Colonic mucosa (tissue), 4 donors: Measurements from ENCODE around the gene KIAA1755. TPM values are rescaled to one million over a fixed set of nuclear protein-coding genes. Genes with fewer than 3 reads are reported as not detected.
A peak's percentile ranks its signal among the peaks of the same experiment; 100 is the strongest.

Experiments
- DNase-seq: peaks from one replicate; pipeline ENCODE4 v3.0.0-alpha.2; 2020
- H3K27ac ChIP-seq: fragments of 200-600 bp; one replicate; pipeline ENCODE4 v1.8.0; 2021
- H3K27me3 ChIP-seq: fragments of 200-600 bp; one replicate; pipeline ENCODE4 v1.8.0; 2021
- H3K36me3 ChIP-seq: fragments of 200-600 bp; one replicate; pipeline ENCODE4 v1.8.0; 2021
- H3K4me1 ChIP-seq: fragments of 200-600 bp; one replicate; pipeline ENCODE4 v1.8.0; 2021; ENCODE audit warnings: mild to moderate bottlenecking
- H3K4me3 ChIP-seq: fragments of 200-600 bp; one replicate; pipeline ENCODE4 v1.8.0; 2021
- H3K9ac ChIP-seq, 2 donors: one replicate each; pipeline ENCODE4 v1.7.0; 2013; ENCODE audit warnings: control low read depth in 2 of 2, low read depth in 2 of 2, low read length in 2 of 2
- H3K9me3 ChIP-seq: fragments of 200-600 bp; one replicate; pipeline ENCODE4 v1.8.0; 2021
- intact Hi-C: fragments of 100-400 bp; cut with DNase I; formaldehyde crosslinking; loops from one replicate; pipeline ENCODE4 v1.14.1; 2022
- total RNA-seq, 2 donors: library from RNA; stranded (reverse); fragmentation: NEBNext Ultra II Directional in 1 of 2; extraction: Animal tissue kit (Norgen Biotek cat#: 25700) in 1 of 2; gene quantifications; one replicate each; pipeline ENCODE4 v1.2.1, GENCODE V29; 2021
- TF ChIP-seq, protein P1 (sequence below): fragments of 200-600 bp; IDR thresholded peaks from one replicate; pipeline ENCODE4 v1.8.0; 2022; ENCODE audit warnings: antibody characterized with exemption, mild to moderate bottlenecking
- donor health status: healthy.
- donor health status: DM: no; HTN: no; CAD: no.
- donor health status: DM: no; HTN: no; CAD: no.

The KIAA1755 gene
- total RNA-seq, 2 donors from 2014 or later, result 0.40 to 3.9 TPM

GRCh38 chr20:38301309-38301708, 40.8 kb upstream of the KIAA1755 start:
- intact Hi-C loops, result no loop called here
- H3K4me1 ChIP-seq, result no peaks in the 10 kb centered on the region
- TF ChIP-seq, protein P1, sequence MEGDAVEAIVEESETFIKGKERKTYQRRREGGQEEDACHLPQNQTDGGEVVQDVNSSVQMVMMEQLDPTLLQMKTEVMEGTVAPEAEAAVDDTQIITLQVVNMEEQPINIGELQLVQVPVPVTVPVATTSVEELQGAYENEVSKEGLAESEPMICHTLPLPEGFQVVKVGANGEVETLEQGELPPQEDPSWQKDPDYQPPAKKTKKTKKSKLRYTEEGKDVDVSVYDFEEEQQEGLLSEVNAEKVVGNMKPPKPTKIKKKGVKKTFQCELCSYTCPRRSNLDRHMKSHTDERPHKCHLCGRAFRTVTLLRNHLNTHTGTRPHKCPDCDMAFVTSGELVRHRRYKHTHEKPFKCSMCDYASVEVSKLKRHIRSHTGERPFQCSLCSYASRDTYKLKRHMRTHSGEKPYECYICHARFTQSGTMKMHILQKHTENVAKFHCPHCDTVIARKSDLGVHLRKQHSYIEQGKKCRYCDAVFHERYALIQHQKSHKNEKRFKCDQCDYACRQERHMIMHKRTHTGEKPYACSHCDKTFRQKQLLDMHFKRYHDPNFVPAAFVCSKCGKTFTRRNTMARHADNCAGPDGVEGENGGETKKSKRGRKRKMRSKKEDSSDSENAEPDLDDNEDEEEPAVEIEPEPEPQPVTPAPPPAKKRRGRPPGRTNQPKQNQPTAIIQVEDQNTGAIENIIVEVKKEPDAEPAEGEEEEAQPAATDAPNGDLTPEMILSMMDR, result no peak

DNA sequence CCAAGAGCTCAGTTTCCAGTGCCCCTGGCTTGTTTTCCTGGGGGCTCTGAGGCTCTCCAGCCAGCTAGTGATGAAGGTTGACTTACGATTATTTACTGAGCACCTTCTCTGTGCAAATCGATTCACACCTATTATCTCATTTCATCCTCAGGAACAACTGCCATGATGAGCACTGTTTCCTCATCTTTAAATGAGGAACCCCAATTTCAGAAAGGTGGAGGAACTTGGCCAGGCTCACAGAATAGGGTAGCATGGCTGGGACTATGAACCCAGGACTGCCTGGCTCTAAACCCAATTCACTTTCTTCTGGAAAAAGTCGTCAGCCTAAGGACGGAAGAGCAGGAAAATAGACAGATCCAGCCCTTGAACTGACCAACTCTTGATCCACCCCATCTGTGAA, 39.9 kb upstream of the KIAA1755 start:
- no peaks in the 10 kb centered on the region for H3K27me3 ChIP-seq
- intact Hi-C loops, result no loop called here
- TF ChIP-seq, protein P1, result no peak
- H3K4me3 ChIP-seq, result no peak overlapping the region
- H3K9me3 ChIP-seq, result no peaks in the 10 kb centered on the region
- no peak overlapping the region for H3K9ac ChIP-seq
- DNase-seq, result no peak
- H3K27ac ChIP-seq, result no peak overlapping the region
- H3K4me1 ChIP-seq, result no peaks in the 10 kb centered on the region
- H3K36me3 ChIP-seq, result no peaks in the 10 kb centered on the region

More at GRCh38 chr20:38301309-38301708, 40.8 kb upstream of the KIAA1755 start:
- Histone ChIP-seq H3K4me3 (no peak overlapping the region), H3K36me3 (no peaks in the 10 kb centered on the region), H3K9ac (no peak overlapping the region), H3K27me3 (no peaks in the 10 kb centered on the region), H3K27ac (no peak overlapping the region), H3K9me3 (no peaks in the 10 kb centered on the region)
- no peak for DNase-seq

GRCh38 chr20:38299963-38300362, 39.4 kb upstream of the KIAA1755 start:
- Histone ChIP-seq H3K4me3 (no peak overlapping the region), H3K4me1 (no peaks in the 10 kb centered on the region), H3K27ac (no peak overlapping the region), H3K27me3 (no peaks in the 10 kb centered on the region), H3K9me3 (no peaks in the 10 kb centered on the region), H3K36me3 (no peaks in the 10 kb centered on the region), H3K9ac (no peak overlapping the region)
- intact Hi-C loops, result no loop called here
- TF ChIP-seq, protein P1, result no peak
- DNase-seq, result no peak

DNA sequence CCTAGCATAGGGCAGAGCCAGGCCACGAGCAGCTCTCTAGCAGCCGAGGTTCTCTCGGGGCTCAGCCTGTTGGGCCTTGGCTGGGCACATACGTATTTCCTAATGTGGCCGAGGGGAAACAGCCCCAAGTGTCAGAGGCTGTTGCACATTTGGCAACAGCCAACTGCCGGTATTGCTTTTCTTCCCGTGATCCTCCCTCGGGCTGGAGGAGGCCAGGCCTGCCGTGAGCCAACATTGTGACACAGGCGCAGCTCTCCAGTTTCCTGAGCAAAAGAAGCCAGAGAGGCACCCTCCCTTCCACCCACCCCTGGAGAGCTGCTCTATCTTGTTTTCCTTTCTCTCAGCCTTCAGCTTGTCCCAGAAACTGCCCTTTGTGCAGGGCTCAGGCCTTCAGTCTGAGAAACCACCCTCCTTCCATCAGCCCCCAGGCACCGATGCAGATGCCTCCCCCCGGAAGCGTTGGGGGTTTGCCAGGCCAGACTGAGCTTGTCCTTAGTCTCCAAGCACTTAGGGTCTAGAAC, 38.3 kb upstream of the KIAA1755 start:
- Histone ChIP-seq H3K4me1 (no peaks in the 10 kb centered on the region), H3K9ac (peak overlapping the region in 1 of 2 donors; percentile 34), H3K27me3 (no peaks in the 10 kb centered on the region), H3K36me3 (no peaks in the 10 kb centered on the region), H3K27ac (peak overlapping the region; percentile 22), H3K9me3 (no peaks in the 10 kb centered on the region), H3K4me3 (no peak overlapping the region)
- intact Hi-C loops, result no loop called here
- peak; percentile 38 for DNase-seq
- TF ChIP-seq, protein P1, result no peak

DNA sequence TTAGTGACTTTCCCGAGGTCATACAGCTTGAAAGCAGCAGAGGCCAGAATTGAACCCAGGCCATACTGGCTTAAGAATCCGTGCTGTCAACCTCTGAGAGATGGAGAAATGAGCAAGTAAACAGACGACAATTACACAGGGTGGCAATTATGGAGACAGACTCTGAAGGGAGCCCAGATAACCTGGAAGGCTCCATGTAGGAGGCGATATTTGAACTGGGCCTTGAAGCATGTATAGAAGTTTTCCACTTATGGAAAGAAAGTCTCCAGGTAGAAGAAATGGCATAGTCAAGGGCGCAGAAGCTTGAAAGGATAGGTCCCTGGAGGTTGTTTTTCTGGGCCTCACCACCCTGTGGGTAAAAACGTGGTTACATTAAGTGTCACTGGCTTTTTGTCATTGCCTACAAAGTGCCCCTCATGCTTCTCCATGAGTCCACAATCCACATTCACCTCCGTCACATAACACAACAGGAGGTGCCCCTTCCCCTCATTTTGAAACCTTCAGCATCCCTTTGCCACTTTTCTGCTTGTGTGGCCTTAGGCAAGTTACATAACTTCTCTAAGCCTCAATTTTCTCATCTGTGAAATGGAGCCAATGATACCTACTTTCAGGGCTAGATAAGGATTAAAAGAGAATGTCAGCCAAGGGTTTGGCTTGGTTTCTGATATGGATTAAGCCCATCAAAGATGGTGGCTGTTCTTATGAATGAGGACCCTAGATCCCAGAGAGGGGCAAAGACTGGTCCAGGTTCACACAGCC, 37.6 kb upstream of the KIAA1755 start:
- Histone ChIP-seq H3K27ac (peak overlapping the region; percentile 22), H3K9me3 (no peaks in the 10 kb centered on the region), H3K36me3 (no peaks in the 10 kb centered on the region), H3K4me1 (no peaks in the 10 kb centered on the region), H3K27me3 (no peaks in the 10 kb centered on the region), H3K4me3 (no peak overlapping the region), H3K9ac (peak overlapping the region in 1 of 2 donors; percentile 34)
- DNase-seq, result no peak
- TF ChIP-seq, protein P1, result no peak
- intact Hi-C loops, result no loop called here
